Fibroblast of gingiva (primary cell): Measurements from ENCODE around the gene TGFBRAP1.
A peak's percentile ranks its signal among the peaks of the same experiment; 100 is the strongest.
"Not testable (repeated sequence)": the region's sequence is repeated elsewhere in the genome, so short reads cannot be mapped to it uniquely, and the experiment has no call there.

Source experiments
- DNase-seq: peaks from one replicate; pipeline ENCODE4 v3.0.0-alpha.2; 2011; ENCODE audit warnings: low read depth

Gene TGFBRAP1

DNA sequence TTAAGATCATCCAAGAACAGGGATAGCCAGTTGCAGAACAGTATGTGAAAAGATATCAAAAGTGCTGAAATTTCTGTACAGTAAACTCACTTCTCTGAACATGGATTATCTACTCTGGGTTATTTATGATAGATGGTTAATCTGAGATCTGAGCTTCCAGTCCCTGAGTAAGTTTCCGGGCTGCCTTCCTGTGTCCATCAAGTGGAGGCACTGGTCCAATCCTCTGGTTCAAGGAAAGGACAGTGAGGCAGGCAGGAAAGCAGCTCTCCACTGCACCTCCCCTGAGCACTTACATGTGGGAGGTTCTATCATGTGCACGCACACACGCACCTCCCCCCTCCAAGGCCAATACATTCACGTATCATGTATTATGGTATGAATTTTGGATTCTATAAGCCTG, 55.5 kb downstream of the TGFBRAP1 start:
- no peak for DNase-seq

DNA sequence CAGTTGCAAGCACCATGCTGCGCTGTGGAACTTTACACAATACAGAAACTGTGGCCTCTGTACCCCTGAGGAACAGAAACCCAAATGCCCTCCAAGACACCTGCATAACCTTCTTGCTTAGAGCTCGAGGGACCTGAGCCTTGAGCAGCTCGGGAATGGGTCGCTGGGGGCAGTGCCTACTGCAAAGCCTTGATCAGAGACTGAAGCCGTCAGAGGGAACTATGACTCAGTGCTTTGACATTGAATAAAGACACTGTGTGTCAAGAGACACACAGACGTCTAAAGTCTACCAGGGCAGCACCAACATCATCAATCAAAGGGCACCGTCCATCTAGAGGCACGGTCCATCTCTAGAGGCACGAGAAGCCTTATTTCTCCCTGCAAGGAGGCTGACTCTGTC, 57.4 kb downstream of the TGFBRAP1 start:
- no peak for DNase-seq

DNA sequence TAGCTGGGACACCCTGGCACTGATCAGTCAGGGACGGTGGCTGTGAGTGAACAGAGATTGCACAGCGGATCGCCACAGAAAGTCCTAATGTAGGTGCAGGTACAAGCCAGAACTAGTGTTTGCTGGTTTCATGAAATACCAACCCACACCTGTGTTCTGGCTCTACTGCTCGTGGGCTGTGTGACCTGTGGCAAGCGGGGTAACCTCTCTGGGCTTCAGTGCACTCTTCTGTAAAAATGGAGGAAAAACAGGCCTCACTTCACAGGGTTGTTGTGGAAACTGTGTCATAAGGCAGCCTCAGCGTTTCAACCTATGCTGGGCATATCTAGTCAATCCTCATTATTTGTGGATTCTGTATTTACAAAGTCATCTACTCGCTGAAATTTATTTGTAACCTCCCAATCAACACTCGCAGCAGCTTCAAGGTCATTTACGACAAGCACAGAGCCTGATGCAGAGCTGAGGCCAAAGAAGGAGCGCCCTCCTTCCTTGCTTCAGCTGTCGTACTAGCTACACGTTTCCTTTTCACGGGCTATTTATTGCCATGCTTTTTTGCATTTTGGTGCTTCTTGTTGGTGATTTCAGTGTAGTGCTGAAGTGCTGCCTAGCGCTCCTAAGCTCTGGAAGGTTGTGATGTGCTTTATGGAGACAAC, 58.0 kb downstream of the TGFBRAP1 start:
- no peak for DNase-seq

DNA sequence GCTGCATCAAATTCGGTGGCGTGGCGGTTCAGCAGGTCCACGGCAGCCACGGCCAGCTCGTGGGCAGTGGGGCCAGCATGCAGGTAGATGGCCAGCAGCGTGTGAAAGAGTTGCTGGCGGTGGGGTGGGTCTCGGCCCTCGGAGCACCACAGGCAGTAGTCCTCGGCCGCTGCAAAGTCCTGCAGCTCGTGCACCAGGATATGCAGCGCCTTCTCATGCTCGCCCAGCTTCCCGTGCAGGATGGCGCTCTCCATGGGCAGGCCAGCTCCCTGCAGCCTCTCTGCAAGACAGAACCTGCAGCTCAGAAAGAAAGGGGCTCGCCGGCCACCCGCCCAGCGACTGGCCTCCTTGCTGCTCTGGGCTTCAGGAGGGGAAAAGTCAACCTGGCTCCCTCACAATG, 60.1 kb downstream of the TGFBRAP1 start:
- DNase-seq = no peak

DNA sequence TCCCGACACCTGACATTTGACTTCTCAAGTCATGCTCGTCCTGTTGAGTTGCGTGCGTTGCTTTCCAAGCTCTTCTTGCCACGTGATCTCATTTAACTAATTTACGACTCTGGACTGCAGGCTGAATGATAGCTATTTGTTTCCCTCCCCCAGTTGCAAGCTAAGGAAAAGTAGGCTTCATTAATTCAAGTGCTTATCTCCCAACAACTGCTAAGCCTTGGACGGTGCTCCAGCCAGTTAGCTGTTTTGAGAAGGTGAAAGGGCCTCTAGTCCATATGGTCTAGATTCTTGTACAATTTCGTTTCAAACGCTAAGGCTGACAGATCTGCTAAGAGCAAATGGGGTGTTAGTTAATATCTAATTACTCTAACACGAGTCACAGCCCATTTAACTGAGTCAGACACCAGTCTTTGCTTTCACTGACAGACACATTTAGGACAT, 66.9 kb downstream of the TGFBRAP1 start:
- no peak for DNase-seq

GRCh38 chr2:105261061-105261460, 68.5 kb downstream of the TGFBRAP1 start:
- DNase-seq = peak; percentile 94

DNA sequence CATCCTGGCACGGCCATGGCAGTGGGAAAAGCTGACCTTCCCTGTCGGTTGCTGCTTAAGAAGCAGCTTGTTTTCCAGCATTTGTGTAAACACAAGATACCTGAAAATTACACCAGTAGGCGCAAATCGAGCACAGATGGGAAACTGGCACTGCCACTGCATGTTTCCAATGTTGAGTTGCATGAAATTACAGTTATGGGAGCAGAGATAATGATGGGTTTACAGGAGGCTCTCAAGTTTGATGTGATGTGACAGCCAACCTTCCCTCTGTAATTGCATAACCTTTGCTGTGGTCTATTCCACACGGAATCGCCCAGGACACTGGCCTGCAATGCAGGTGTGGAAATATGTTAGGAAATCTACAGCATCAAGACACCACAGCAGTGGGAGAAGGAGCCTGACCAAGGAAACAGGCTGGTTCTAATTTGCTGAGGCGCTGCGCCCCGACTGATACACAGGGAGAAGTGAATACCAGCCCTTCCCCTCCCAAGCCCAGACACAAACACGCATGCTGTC, 70.6 kb downstream of the TGFBRAP1 start:
- peak; percentile 29 for DNase-seq

GRCh38 chr2:105257981-105258380, 71.6 kb downstream of the TGFBRAP1 start:
- no peak for DNase-seq

DNA sequence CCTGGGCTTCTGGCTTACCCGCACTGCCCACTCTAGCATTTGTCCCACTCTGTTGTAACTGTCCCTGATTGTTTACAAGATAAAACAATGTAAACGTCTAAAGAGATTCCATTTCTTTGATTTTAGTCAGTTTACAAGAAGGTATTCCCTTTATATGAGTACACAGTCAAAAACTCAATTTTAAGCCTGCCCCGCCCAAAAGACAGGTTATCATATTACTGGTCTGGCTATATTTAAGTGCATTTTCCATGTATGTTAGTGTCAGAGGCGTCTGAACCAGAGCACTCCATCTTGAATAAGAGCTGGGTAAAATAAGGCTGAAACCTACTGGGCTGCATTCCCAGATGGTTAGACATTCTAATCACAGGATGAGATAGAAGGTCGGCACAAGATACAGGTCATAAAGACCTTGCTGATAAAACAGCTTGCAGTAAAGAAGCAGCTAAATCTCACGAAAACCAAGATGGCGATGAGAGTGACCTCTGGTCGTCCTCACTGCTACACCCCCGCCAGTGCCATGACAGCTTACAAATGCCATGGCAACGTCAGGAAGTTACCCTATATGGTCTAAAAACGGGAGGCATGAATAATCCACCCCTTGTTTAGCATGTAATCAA, 73.0 kb downstream of the TGFBRAP1 start:
- DNase-seq = no peak

GRCh38 chr2:105255979-105256378, 73.6 kb downstream of the TGFBRAP1 start:
- DNase-seq = no peak

DNA sequence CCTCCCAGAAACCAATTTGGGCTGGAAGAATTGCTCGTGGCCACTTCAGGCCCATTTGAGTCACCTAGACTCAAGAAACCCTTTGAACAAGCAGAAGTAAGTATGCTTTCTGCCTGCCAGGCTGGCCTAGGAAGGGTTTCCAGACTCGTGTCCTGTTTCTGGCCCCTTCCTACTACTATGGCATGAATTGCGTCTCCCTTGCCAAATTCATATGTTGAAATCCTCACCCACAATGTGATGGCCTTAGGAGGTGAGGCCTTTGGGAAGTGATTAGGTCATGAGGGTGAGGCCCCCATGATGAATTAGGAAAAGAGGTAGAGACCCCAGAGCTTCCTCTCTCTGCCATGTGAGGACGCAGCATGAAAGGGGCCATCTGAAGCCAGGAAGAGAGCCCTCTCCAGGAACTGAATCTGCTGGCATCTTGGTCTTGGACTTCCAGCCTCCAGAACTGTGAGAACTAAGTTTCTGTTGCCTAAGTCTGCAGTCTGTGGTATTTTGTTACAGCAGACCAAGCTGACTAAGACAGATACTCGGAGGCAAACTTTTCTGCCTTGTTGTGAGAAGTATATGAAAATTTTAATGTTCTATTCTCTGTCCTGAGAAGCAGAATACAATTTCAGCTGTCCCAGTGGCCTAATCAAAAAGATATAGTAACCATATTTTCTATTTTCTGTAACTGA, 74.9 kb downstream of the TGFBRAP1 start:
- DNase-seq = peak; percentile 38

DNA sequence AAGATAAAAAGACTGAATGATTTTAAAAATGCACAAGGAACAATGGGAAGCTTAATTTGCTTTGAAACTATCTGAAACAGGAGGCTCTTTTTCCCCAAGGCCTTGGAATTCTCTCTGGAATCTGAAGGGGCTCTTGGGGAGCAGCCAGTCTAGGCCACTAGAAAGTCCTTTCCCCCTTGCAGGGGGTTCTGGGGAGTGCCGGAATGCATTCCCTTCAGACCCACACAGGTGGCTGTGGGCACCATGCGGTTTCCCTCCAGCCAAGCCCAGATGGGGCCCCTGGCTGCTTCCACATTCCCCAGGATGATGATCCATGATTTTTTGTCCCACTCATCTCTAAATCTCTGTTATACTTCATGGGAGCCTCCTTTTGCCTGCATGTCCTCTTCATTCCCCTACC, 77.3 kb downstream of the TGFBRAP1 start:
- DNase-seq = no peak

DNA sequence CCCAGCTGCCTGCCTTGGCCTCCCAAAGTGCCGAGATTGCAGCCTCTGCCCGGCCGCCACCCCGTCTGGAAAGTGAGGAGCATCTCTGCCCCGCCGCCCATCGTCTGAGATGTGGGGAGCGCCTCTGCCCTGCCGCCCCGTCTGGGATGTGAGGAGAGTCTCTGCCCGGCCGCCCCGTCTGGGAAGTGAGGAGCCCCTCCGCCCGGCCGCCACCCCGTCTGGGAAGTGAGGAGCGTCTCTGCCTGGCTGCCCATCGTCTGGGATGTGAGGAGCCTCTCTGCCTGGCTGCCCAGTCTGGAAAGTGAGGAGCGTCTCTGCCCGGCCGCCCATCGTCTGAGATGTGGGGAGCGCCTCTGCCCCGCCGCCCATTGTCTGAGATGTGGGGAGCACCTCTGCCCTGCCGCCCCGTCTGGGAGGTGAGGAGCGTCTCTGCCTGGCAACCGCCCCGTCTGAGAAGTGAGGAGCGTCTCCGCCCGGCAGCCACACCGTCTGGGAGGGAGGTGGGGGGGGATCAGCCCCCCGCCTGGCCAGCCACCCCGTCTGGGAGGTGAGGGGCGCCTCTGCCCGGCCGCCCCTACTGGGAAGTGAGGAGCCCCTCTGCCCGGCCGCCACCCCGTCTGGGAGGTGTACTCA, 78.4 kb downstream of the TGFBRAP1 start:
- not testable (repeated sequence) for DNase-seq

GRCh38 chr2:105249891-105250290, 79.6 kb downstream of the TGFBRAP1 start:
- no peak for DNase-seq

DNA sequence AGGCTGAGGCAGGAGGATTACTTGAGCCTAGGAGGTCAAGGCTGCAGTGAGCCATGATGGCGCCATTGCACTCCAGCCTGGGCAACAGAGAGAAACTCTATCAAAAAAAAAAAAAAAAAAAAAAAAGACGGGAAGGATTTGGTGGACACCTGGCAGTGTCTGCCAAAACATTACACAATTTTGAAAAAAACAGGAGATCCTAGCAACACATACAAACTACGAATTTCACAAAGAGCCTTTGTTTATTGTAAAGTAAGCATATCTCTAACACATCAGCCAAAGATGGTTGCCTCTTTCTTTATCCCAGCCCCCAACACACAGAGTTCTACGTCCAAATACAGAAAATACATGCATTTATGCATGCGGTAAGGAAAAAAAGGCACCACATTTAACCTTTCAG, 80.4 kb downstream of the TGFBRAP1 start:
- DNase-seq = peak; percentile 7

DNA sequence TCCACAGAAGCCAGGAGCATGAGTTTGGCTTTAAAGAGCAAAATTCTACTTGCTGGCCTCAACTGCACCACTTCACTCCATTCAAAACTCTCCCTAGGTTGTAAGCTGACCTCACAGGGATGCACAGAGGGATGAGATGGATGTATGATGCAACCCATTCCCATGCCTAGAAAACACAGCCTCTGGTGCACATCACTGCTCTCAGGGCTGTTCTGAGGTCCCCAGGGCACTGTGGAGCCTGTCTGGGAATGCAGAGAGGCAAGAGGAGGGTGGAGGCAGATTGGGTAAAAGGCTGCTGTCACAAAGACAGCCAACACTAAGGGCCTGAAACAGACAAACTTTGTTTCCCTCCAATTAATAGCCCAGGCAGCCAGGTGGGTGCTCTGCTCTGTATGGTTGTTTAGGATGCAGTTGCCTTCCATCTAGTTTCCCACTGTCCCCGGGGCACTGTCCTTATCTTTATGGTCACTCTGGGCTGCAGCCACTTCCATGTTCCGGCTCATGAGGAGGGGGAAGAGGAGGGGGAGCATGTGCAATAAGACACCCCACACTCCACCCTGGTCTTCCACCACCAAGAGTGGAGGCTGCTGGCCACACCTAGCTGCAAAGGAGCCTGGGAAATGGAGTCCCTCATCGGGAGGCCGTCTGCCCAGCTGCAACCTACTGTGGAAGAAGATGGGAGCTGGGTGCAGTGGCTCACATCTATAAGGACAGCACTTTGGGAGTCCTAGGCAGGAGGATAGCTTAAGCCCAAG, 81.0 kb downstream of the TGFBRAP1 start:
- DNase-seq = peak; percentile 13

DNA sequence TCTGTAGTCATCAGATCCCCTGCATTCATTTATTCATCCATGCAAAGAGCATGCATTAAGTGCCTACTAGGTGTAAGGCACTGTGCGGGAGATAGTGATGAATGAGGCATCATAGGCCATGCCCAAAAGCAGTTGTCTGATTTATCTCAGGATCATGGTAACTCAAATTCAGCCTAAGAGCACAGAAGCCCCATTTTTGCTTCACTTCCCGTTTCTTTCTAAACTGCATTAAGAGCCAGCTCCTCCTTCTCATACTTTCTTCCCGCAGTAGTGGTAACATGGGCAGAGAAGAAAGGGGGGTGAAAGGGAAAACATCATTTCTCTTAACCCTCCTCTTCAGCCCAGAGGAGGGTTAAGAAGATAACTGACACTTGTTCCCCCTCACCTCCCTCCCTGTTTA, 85.1 kb downstream of the TGFBRAP1 start:
- no peak for DNase-seq

- no peak for DNase-seq
Measured at GRCh38 chr2:105243961-105244360, 85.6 kb downstream of the TGFBRAP1 start.

DNA sequence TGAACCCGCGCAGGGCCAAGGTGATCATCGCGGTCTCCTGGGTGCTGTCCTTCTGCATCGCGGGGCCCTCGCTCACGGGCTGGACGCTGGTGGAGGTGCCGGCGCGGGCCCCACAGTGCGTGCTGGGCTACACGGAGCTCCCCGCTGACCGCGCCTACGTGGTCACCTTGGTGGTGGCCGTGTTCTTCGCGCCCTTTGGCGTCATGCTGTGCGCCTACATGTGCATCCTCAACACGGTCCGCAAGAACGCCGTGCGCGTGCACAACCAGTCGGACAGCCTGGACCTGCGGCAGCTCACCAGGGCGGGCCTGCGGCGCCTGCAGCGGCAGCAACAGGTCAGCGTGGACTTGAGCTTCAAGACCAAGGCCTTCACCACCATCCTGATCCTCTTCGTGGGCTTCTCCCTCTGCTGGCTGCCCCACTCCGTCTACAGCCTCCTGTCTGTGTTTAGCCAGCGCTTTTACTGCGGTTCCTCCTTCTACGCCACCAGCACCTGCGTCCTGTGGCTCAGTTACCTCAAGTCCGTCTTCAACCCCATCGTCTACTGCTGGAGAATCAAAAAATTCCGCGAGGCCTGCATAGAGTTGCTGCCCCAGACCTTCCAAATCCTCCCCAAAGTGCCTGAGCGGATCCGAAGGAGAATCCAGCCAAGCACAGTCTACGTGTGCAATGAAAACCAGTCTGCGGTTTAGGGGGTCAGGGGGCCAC, 87.1 kb downstream of the TGFBRAP1 start:
- no peak for DNase-seq

DNA sequence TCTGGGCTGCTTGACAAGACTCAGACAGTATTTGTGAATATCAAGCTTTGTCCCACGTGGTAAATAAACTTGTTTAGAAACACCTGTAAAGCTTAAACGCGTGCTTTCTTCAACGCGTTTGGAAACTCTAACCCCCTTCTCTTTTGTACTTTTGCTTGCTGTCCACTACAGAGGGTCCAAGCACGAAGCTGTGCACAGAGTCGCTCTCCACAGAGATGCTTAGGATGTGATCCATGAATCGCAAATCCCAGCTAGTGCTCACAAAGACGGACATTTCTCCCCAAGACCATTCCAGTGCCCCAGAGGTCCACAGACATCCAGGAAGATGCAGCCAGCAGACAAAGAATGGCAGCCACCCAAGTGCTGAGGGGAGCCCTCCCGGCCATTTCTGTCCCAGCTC, 88.1 kb downstream of the TGFBRAP1 start, which contains the start of gene GPR45:
TSS of gene GPR45 (plus strand) at position 301 of the 400 bp plus-strand sequence. CDS start 116 bp downstream, outside the sequence.
- no peak for DNase-seq

GRCh38 chr2:105239924-105240323, 89.6 kb downstream of the TGFBRAP1 start:
- DNase-seq = peak; percentile 78
